Measurements from ENCODE around the gene ATAD2B. TPM values are rescaled to one million over a fixed set of nuclear protein-coding genes. Genes with fewer than 3 reads are reported as not detected.

The ATAD2B gene
- total and polyA plus RNA-seq, 5 donors, result 2.8 to 15.1 (median 9.4) TPM

DNA sequence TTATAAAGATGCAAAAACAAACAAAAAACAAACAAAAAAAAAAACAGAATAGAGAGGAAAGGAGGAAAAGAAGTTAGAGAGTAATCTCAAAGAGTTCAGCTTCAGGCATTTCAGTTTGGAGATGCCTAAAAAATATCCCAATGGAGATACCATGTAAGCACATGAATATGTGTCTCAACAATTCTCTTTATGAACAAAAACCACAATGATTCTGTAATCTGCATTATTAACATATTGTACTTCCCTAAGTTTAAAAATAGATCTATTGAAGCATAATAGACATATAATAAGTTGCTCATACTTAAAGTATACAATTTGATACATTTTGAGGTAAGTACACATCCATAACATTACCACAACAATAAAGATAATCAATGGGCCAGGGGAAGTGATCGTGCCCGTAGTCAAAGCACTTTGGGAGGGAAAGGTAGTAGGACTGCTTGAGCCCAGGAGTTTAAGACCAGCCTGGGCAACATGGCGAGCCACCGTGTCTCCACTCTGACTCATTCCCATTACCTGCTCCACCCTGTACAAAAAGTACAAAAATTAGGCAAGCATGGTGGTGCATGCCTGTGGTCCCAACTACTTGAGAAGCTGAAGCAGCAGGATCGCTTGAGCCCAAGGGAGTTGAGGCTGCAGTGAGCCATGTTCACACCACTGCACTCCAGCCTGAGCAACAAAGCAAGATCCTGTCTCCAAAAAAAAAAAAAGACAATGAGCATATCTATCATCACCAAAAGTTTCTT is 158.9 kb downstream of the ATAD2B start:
- H3K9me3 ChIP-seq (ENCODE audit: control insufficient read depth, low read length), result no peaks in the 10 kb centered on the region
- H3K27ac ChIP-seq (ENCODE audit: low read length), result no peak overlapping the region
- 82% methylated on average over 5 of the region's 5 CpGs for WGBS
- no peak overlapping the region for H3K4me3 ChIP-seq (ENCODE audit: low read length)
- no peaks in the 10 kb centered on the region for H3K4me1 ChIP-seq (ENCODE audit: control insufficient read depth, insufficient read depth, low read length)
- H3K27me3 ChIP-seq (ENCODE audit: control insufficient read depth, insufficient read depth), result no peaks in the 10 kb centered on the region
- intact Hi-C loops (cut with DNase I), result loop anchor here in 1 of 4 donors (10.0 kb wide), 1 partner anchor 133 kb away; no protein-coding TSS in a partner anchor
- DNase-seq (no peak), ATAC-seq (no peak)

DNA sequence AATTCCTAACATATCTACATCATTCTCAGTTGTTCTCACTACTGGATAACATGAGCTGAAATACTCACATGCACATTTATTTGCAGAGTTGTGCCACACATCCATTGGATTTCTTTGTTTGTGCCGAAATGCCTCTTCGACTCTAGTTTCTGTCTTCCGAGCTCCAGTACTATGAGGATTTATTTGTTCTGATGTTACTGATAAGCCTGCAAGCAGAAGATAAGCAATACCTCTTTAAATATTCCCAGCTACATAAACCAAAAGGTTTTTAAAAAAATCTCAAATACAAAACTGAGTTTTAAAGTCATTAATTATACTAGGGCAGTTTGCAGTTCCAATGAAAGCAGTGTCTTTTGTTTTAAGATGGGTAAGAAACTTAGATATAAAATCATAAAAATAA is 164.8 kb downstream of the ATAD2B start:
- no peak overlapping the region for H3K4me3 ChIP-seq (ENCODE audit: low read length)
- no peak for ATAC-seq
- H3K27ac ChIP-seq (ENCODE audit: low read length), result no peak overlapping the region
- no peaks in the 10 kb centered on the region for H3K4me1 ChIP-seq (ENCODE audit: control insufficient read depth, insufficient read depth, low read length)
- intact Hi-C loops (cut with DNase I), result loop anchor here in 1 of 4 donors (10.0 kb wide), 1 partner anchor 127 kb away; no protein-coding TSS in a partner anchor
- H3K9me3 ChIP-seq (ENCODE audit: control insufficient read depth, low read length), result no peaks in the 10 kb centered on the region
- H3K27me3 ChIP-seq (ENCODE audit: control insufficient read depth, insufficient read depth), result no peaks in the 10 kb centered on the region
- no peak for DNase-seq
- 52% methylated on average over 3 of the region's 3 CpGs for WGBS

- DNase-seq (no peak), ATAC-seq (peak; percentile 69 to 78)
- H3K4me3 ChIP-seq (ENCODE audit: low read length), result no peak overlapping the region
- intact Hi-C loops (cut with DNase I), result loop anchor here in 1 of 4 donors (10.0 kb wide), 1 partner anchor 127 kb away; no protein-coding TSS in a partner anchor
- no peaks in the 10 kb centered on the region for H3K9me3 ChIP-seq (ENCODE audit: control insufficient read depth, low read length)
- H3K27ac ChIP-seq (ENCODE audit: low read length), result no peak overlapping the region
- 35% methylated on average over 1 of the region's 1 CpG for WGBS
- H3K27me3 ChIP-seq (ENCODE audit: control insufficient read depth, insufficient read depth), result no peaks in the 10 kb centered on the region
- no peaks in the 10 kb centered on the region for H3K4me1 ChIP-seq (ENCODE audit: control insufficient read depth, insufficient read depth, low read length)
Observed at GRCh38 chr2:23761638-23762037, 165.3 kb downstream of the ATAD2B start.

GRCh38 chr2:23760736-23761135 is 166.2 kb downstream of the ATAD2B start:
- Histone ChIP-seq H3K9me3 (ENCODE audit: control insufficient read depth, low read length) (no peaks in the 10 kb centered on the region), H3K27me3 (ENCODE audit: control insufficient read depth, insufficient read depth) (no peaks in the 10 kb centered on the region), H3K4me3 (ENCODE audit: low read length) (no peak overlapping the region), H3K27ac (ENCODE audit: low read length) (no peak overlapping the region), H3K4me1 (ENCODE audit: control insufficient read depth, insufficient read depth, low read length) (no peaks in the 10 kb centered on the region)
- intact Hi-C loops (cut with DNase I), result loop anchor here in 1 of 4 donors (10.0 kb wide), 1 partner anchor 126 kb away; no protein-coding TSS in a partner anchor
- WGBS, result 44% methylated on average over 4 of the region's 4 CpGs
- ATAC-seq (no peak), DNase-seq (no peak)

- Histone ChIP-seq H3K27ac (ENCODE audit: low read length) (no peak overlapping the region), H3K27me3 (ENCODE audit: control insufficient read depth, insufficient read depth) (no peaks in the 10 kb centered on the region), H3K4me1 (ENCODE audit: control insufficient read depth, insufficient read depth, low read length) (no peaks in the 10 kb centered on the region), H3K4me3 (ENCODE audit: low read length) (no peak overlapping the region), H3K9me3 (ENCODE audit: control insufficient read depth, low read length) (no peaks in the 10 kb centered on the region)
- DNase-seq (no peak), ATAC-seq (peak; percentile 31 to 88)
- WGBS, result 82% methylated on average over 6 of the region's 6 CpGs
- intact Hi-C loops (cut with DNase I), result no loop called here
Observed at GRCh38 chr2:23757686-23758433, 169.1 kb downstream of the ATAD2B start.

GRCh38 chr2:23756593-23757292 is 170.2 kb downstream of the ATAD2B start:
- no peak overlapping the region for H3K4me3 ChIP-seq (ENCODE audit: low read length)
- DNase-seq (no peak), ATAC-seq (no peak)
- no peaks in the 10 kb centered on the region for H3K4me1 ChIP-seq (ENCODE audit: control insufficient read depth, insufficient read depth, low read length)
- 92% methylated on average over 7 of the region's 7 CpGs for WGBS
- intact Hi-C loops (cut with DNase I), result no loop called here
- no peak overlapping the region for H3K27ac ChIP-seq (ENCODE audit: low read length)
- no peaks in the 10 kb centered on the region for H3K27me3 ChIP-seq (ENCODE audit: control insufficient read depth, insufficient read depth)
- no peaks in the 10 kb centered on the region for H3K9me3 ChIP-seq (ENCODE audit: control insufficient read depth, low read length)

DNA sequence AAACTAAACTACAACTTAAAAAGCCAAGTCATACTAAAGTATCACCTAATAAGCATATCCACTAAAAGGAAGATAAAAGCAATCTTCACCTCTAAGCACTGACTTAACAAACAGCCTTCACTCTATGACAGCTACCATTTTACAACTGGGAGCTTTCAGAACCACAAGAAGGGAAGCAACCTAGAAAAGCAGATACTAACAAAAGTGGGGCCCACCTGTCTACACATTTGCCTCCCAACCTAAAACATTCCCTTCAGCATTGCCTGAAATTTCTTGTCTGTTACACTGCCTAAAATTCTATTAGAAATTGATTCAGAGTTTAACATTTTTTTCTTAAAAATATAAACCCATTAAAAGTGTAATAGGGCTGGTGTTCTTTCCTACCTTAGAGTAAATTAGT is 172.0 kb downstream of the ATAD2B start:
- no peaks in the 10 kb centered on the region for H3K9me3 ChIP-seq (ENCODE audit: control insufficient read depth, low read length)
- DNase-seq, result no peak
- H3K27ac ChIP-seq (ENCODE audit: low read length), result no peak overlapping the region
- H3K4me1 ChIP-seq (ENCODE audit: control insufficient read depth, insufficient read depth, low read length), result no peaks in the 10 kb centered on the region
- H3K4me3 ChIP-seq (ENCODE audit: low read length), result no peak overlapping the region
- ATAC-seq, result no peak
- H3K27me3 ChIP-seq (ENCODE audit: control insufficient read depth, insufficient read depth), result no peaks in the 10 kb centered on the region
- intact Hi-C loops (cut with DNase I), result no loop called here

DNA sequence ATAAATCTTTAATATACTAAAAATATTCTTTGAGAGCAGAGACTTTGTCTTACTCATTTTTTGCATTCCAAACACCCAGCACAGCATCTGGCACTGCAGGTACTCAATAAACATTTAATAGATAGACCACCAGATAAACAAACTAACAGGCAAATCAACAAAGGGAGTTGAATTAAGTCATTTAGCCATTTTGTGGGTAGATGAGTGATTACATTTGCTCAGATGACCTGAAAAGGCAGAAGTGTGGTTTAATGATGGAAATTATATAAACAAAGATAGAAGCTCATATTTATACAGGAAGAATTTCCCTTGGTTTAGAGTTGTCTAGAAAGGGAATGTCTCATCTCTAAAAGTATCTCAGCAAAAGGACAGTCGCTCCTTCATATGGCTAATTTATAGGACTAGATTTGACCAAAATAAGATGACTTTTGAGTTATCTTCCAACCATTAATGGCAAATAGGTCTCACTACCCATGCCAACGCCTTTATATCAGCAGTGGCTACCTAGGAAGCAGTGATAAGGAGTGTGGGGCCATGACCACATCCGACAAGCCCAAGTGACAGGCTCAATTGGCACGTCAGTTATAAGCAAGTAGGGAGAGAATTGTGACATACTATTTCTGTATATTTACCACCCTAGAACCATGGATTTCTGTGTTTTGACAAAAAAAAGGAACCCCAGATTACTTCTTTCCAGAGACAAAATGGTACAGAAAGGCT is 173.5 kb downstream of the ATAD2B start:
- WGBS, result 70% methylated on average over 4 of the region's 4 CpGs
- Histone ChIP-seq H3K27me3 (ENCODE audit: control insufficient read depth, insufficient read depth) (no peaks in the 10 kb centered on the region), H3K27ac (ENCODE audit: low read length) (no peak overlapping the region), H3K4me3 (ENCODE audit: low read length) (no peak overlapping the region), H3K9me3 (ENCODE audit: control insufficient read depth, low read length) (no peaks in the 10 kb centered on the region), H3K4me1 (ENCODE audit: control insufficient read depth, insufficient read depth, low read length) (no peaks in the 10 kb centered on the region)
- ATAC-seq (no peak), DNase-seq (no peak)
- intact Hi-C loops (cut with DNase I), result no loop called here

DNA sequence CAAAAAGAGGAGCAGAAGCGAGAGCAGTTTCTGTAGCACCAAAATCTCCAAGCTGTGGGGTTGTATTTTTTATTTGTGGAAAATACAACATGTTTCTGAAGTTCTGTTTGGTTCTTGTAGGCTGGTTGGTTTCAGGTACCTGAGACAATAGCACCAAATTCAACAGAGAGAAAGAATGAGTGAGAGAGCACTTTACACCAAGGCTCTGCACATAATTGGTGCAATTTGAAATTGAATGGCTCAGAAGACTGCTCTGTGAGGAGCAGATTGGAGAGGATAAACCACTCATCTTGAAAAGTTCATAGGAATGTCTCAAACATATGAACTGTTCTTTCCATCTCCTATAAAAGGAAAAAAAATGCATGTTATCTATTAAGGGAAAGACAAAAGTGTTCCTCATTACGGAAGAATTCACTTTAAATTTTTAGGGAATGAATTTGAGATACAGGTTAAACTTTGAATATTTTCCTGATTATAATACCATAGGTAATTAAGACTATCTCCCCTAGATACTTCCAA is 175.1 kb downstream of the ATAD2B start:
- Histone ChIP-seq H3K27ac (ENCODE audit: low read length) (no peak overlapping the region), H3K27me3 (ENCODE audit: control insufficient read depth, insufficient read depth) (no peaks in the 10 kb centered on the region), H3K4me1 (ENCODE audit: control insufficient read depth, insufficient read depth, low read length) (no peaks in the 10 kb centered on the region), H3K4me3 (ENCODE audit: low read length) (no peak overlapping the region), H3K9me3 (ENCODE audit: control insufficient read depth, low read length) (no peaks in the 10 kb centered on the region)
- intact Hi-C loops (cut with DNase I), result no loop called here
- DNase-seq (no peak), ATAC-seq (no peak)
- 96% methylated on average over 2 of the region's 2 CpGs for WGBS

- no peaks in the 10 kb centered on the region for H3K9me3 ChIP-seq (ENCODE audit: control insufficient read depth, low read length)
- DNase-seq, result no peak
- H3K27ac ChIP-seq (ENCODE audit: low read length), result no peak overlapping the region
- WGBS, result 63% methylated on average over 2 of the region's 2 CpGs
- H3K4me1 ChIP-seq (ENCODE audit: control insufficient read depth, insufficient read depth, low read length), result peaks cover 2% of the 10 kb centered on the region
- H3K4me3 ChIP-seq (ENCODE audit: low read length), result no peak overlapping the region
- no peak for ATAC-seq
- intact Hi-C loops (cut with DNase I), result no loop called here
- no peaks in the 10 kb centered on the region for H3K27me3 ChIP-seq (ENCODE audit: control insufficient read depth, insufficient read depth)
Observed at GRCh38 chr2:23746141-23746863, 180.6 kb downstream of the ATAD2B start.
